ENCODE data around the gene CFAP97D2. TPM values are rescaled to one million over a fixed set of nuclear protein-coding genes. Genes with fewer than 3 reads are reported as not detected.

CFAP97D2 gene
- total RNA-seq, 1 experiment from 2014 or later, result not detected

- H3K4me1 Mint-ChIP-seq (ENCODE audit: low read depth, unreplicated experiment), result no peaks in the 10 kb centered on the region
- peaks cover 9% of the 10 kb centered on the region for H3K9me3 Mint-ChIP-seq (ENCODE audit: unreplicated experiment)
- no peaks in the 10 kb centered on the region for H3K36me3 Mint-ChIP-seq (ENCODE audit: insufficient read depth, unreplicated experiment)
- no peak for DNase-seq
- CTCF ChIA-PET, result no interaction called here
- no peak overlapping the region for H3K27ac Mint-ChIP-seq (ENCODE audit: unreplicated experiment)
- BruUV-seq (replicated peaks), result no TSS peak
- H3K4me1 ChIP-seq, result no peaks in the 10 kb centered on the region
- no peak overlapping the region for H3K4me3 ChIP-seq (ENCODE audit: low read depth, low read length)
- no peak overlapping the region for H3K4me3 Mint-ChIP-seq (ENCODE audit: unreplicated experiment)
- H3K27me3 ChIP-seq (replicated peaks; ENCODE audit: control insufficient read depth, insufficient read depth, low read length), result no peaks in the 10 kb centered on the region
- peaks cover 13% of the 10 kb centered on the region for H3K9me3 ChIP-seq
- H3K27me3 Mint-ChIP-seq (ENCODE audit: insufficient read depth, unreplicated experiment), result peaks cover 19% of the 10 kb centered on the region
- POLR2A ChIA-PET, result no interaction called here
- TF ChIP-seq CTCF (IDR thresholded peaks at IDR 0.05; ENCODE audit: insufficient read depth in 1 of 2, low read depth in 1 of 2, low read length in 1 of 2, severe bottlenecking in 1 of 2, unreplicated experiment in 1 of 2), result no peak
- intact Hi-C loops (cut with micrococcal nuclease; ENCODE audit: unreplicated experiment), result no loop called here
- no peaks in the 10 kb centered on the region for H3K36me3 ChIP-seq (ENCODE audit: control insufficient read depth, insufficient read depth, low read length)
These were observed 6.3 kb downstream of the CFAP97D2 start for GRCh38 chr13:114185182-114185971.

- no peaks in the 10 kb centered on the region for H3K36me3 ChIP-seq (ENCODE audit: control insufficient read depth, insufficient read depth, low read length)
- no peaks in the 10 kb centered on the region for H3K4me1 ChIP-seq
- no TSS peak for BruUV-seq (replicated peaks)
- peaks cover 19% of the 10 kb centered on the region for H3K27me3 Mint-ChIP-seq (ENCODE audit: insufficient read depth, unreplicated experiment)
- intact Hi-C loops (cut with micrococcal nuclease; ENCODE audit: unreplicated experiment), result no loop called here
- POLR2A ChIA-PET, result no interaction called here
- no peak overlapping the region for H3K4me3 Mint-ChIP-seq (ENCODE audit: unreplicated experiment)
- H3K4me1 Mint-ChIP-seq (ENCODE audit: low read depth, unreplicated experiment), result no peaks in the 10 kb centered on the region
- H3K27me3 ChIP-seq (replicated peaks; ENCODE audit: control insufficient read depth, insufficient read depth, low read length), result no peaks in the 10 kb centered on the region
- CTCF ChIA-PET, result no interaction called here
- H3K9me3 Mint-ChIP-seq (ENCODE audit: unreplicated experiment), result peaks cover 7% of the 10 kb centered on the region
- H3K36me3 Mint-ChIP-seq (ENCODE audit: insufficient read depth, unreplicated experiment), result no peaks in the 10 kb centered on the region
- no peak overlapping the region for H3K4me3 ChIP-seq (ENCODE audit: low read depth, low read length)
- H3K27ac Mint-ChIP-seq (ENCODE audit: unreplicated experiment), result no peak overlapping the region
- TF ChIP-seq CTCF (IDR thresholded peaks at IDR 0.05; ENCODE audit: insufficient read depth in 1 of 2, low read depth in 1 of 2, low read length in 1 of 2, severe bottlenecking in 1 of 2, unreplicated experiment in 1 of 2), result no peak
- DNase-seq, result no peak
- peaks cover 12% of the 10 kb centered on the region for H3K9me3 ChIP-seq
These were observed 15.8 kb downstream of the CFAP97D2 start for GRCh38 chr13:114194853-114195252.

GRCh38 chr13:114196629-114197028 is 17.6 kb downstream of the CFAP97D2 start:
- Histone ChIP-seq H3K4me1 (no peaks in the 10 kb centered on the region), H3K4me3 (ENCODE audit: low read depth, low read length) (no peak overlapping the region), H3K36me3 (ENCODE audit: control insufficient read depth, insufficient read depth, low read length) (no peaks in the 10 kb centered on the region), H3K9me3 (peaks cover 8% of the 10 kb centered on the region), H3K27me3 (replicated peaks; ENCODE audit: control insufficient read depth, insufficient read depth, low read length) (no peaks in the 10 kb centered on the region)
- H3K4me3 Mint-ChIP-seq (ENCODE audit: unreplicated experiment), result no peak overlapping the region
- no peaks in the 10 kb centered on the region for H3K9me3 Mint-ChIP-seq (ENCODE audit: unreplicated experiment)
- no peaks in the 10 kb centered on the region for H3K4me1 Mint-ChIP-seq (ENCODE audit: low read depth, unreplicated experiment)
- POLR2A ChIA-PET, result no interaction called here
- BruUV-seq (replicated peaks), result no TSS peak
- H3K27ac Mint-ChIP-seq (ENCODE audit: unreplicated experiment), result no peak overlapping the region
- CTCF ChIA-PET, result no interaction called here
- peaks cover 9% of the 10 kb centered on the region for H3K27me3 Mint-ChIP-seq (ENCODE audit: insufficient read depth, unreplicated experiment)
- no peak for DNase-seq
- no peaks in the 10 kb centered on the region for H3K36me3 Mint-ChIP-seq (ENCODE audit: insufficient read depth, unreplicated experiment)
- no peak for TF ChIP-seq CTCF (IDR thresholded peaks at IDR 0.05; ENCODE audit: insufficient read depth in 1 of 2, low read depth in 1 of 2, low read length in 1 of 2, severe bottlenecking in 1 of 2, unreplicated experiment in 1 of 2)
- intact Hi-C loops (cut with micrococcal nuclease; ENCODE audit: unreplicated experiment), result no loop called here
